Ascending aorta (tissue), 2 donors: ENCODE data around the gene GREM2. TPM values are rescaled to one million over a fixed set of nuclear protein-coding genes. Genes with fewer than 3 reads are reported as not detected.

Source experiments
- DNase-seq, 2 donors: peaks; one replicate each; pipeline ENCODE4 v3.0.0-alpha.2; 2019; ENCODE audit warnings: low spot score in 2 of 2
- H3K27ac ChIP-seq, 2 donors: fragments of 200-600 bp; sonication (generic); one replicate each; pipeline ENCODE4 v1.5.1; 2016 to 2017; ENCODE audit warnings: mild to moderate bottlenecking in 1 of 2
- H3K27me3 ChIP-seq: fragments of 200-600 bp; sonication (generic); one replicate; pipeline ENCODE4 v1.5.1; 2017
- H3K36me3 ChIP-seq, 2 donors: fragments of 200-600 bp; sonication (generic); one replicate each; pipeline ENCODE4 v1.5.1; 2016
- H3K4me1 ChIP-seq, 2 donors: fragments of 200-600 bp; sonication (generic); one replicate each; pipeline ENCODE4 v1.5.1; 2016 to 2017; ENCODE audit warnings: mild to moderate bottlenecking in 1 of 2
- H3K4me3 ChIP-seq, 2 donors: fragments of 200-600 bp; sonication (generic); one replicate each; pipeline ENCODE4 v1.5.1; 2016 to 2017; ENCODE audit warnings: mild to moderate bottlenecking in 1 of 2
- H3K9me3 ChIP-seq, 2 donors: fragments of 200-600 bp; sonication (generic); one replicate each; pipeline ENCODE4 v1.5.1; 2016
- intact Hi-C: fragments of 100-400 bp; cut with DNase I; formaldehyde crosslinking; loops from one replicate; pipeline ENCODE4 v1.15.1; 2023
- total RNA-seq: library from RNA; depleted of rRNA; stranded (reverse); fragments of >200 nt; gene quantifications from one replicate; pipeline ENCODE4 v1.1.0, GENCODE V29; 2016
- TF ChIP-seq, protein P1 (sequence below), 3 experiments: fragments of 200-600 bp in 2 of 3; fragments of 450-650 bp in 1 of 3; sonication (generic) in 2 of 3; IDR thresholded peaks; one replicate each; pipeline ENCODE4 v1.5.1; 2016 to 2019; ENCODE audit warnings: antibody characterized with exemption in 3 of 3, mild to moderate bottlenecking in 1 of 3, moderate library complexity in 1 of 3

Gene GREM2
- total RNA-seq, 1 donor from 2014 or later: not detected

DNA sequence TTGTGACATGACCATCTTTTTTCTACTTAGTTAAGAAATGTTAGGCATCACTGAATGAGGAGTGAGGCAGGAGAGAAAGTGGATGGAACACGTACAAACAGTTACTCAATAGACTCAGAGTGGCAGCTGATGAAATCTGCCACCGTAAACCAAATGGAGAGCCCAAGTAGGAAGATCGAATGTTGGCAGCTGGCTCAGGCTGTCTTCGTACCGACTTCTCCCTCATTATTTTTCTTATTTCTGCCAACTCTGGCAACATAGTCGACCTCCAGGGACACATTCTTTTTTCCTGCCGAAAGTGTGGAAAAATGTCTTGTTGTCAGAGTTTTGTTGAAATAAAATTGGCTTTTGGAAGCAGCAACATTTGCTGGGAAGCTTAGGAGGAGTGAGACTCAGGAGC is 143.3 kb downstream of the GREM2 start:
- Histone ChIP-seq H3K36me3 (no peaks in the 10 kb centered on the region), H3K4me1 (no peaks in the 10 kb centered on the region), H3K27me3 (no peaks in the 10 kb centered on the region), H3K27ac (no peak overlapping the region), H3K9me3 (no peaks in the 10 kb centered on the region), H3K4me3 (no peak overlapping the region)
- TF ChIP-seq, protein P1, sequence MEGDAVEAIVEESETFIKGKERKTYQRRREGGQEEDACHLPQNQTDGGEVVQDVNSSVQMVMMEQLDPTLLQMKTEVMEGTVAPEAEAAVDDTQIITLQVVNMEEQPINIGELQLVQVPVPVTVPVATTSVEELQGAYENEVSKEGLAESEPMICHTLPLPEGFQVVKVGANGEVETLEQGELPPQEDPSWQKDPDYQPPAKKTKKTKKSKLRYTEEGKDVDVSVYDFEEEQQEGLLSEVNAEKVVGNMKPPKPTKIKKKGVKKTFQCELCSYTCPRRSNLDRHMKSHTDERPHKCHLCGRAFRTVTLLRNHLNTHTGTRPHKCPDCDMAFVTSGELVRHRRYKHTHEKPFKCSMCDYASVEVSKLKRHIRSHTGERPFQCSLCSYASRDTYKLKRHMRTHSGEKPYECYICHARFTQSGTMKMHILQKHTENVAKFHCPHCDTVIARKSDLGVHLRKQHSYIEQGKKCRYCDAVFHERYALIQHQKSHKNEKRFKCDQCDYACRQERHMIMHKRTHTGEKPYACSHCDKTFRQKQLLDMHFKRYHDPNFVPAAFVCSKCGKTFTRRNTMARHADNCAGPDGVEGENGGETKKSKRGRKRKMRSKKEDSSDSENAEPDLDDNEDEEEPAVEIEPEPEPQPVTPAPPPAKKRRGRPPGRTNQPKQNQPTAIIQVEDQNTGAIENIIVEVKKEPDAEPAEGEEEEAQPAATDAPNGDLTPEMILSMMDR (IDR thresholded peaks at IDR 0.05): no peak
- DNase-seq: no peak
- intact Hi-C loops: no loop called here

DNA sequence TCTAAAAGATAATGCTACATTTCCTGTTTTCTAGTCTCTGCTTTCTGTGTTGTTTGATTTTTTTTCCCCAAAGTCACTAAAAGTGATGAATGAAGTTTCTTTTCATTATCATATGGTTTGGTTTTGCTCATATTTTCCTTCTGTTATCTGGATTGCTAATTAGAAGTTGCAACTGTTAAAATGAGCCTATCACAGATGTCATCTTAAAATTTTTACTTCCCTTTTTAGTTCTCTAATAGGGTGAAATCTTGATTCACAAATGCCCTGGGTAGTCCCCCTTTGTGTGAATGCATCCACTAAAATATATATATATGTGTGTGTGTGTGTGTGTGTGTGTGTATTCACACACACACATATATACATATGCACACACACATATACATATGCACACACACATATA is 144.1 kb downstream of the GREM2 start:
- Histone ChIP-seq H3K4me1 (no peaks in the 10 kb centered on the region), H3K4me3 (no peak overlapping the region), H3K9me3 (no peaks in the 10 kb centered on the region), H3K27ac (no peak overlapping the region), H3K36me3 (no peaks in the 10 kb centered on the region), H3K27me3 (no peaks in the 10 kb centered on the region)
- intact Hi-C loops: no loop called here
- TF ChIP-seq, protein P1 (IDR thresholded peaks at IDR 0.05): no peak
- DNase-seq: no peak

DNA sequence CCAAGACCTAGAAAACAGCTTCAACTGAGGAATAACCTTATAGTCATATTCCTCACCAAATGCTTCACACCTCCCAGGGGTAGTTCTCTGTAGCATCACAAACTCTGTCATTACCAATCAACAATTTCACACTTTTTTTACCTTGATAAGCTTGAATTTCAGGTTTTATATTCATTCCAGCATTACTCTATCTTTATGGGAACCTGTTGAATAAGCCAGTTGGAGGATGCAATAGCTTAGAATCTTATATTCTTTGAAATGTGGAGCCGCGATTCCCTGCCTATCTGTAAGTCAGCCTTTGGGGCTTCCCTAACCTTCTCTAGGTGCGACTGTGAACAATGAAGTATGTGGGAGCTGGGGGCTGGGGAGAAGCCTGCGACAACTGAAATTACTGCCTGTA is 145.4 kb downstream of the GREM2 start:
- intact Hi-C loops: no loop called here
- TF ChIP-seq, protein P1 (IDR thresholded peaks at IDR 0.05): no peak
- H3K4me3 ChIP-seq: no peak overlapping the region
- no peaks in the 10 kb centered on the region for H3K36me3 ChIP-seq
- no peak for DNase-seq
- H3K9me3 ChIP-seq: no peaks in the 10 kb centered on the region
- H3K4me1 ChIP-seq: no peaks in the 10 kb centered on the region
- no peak overlapping the region for H3K27ac ChIP-seq
- H3K27me3 ChIP-seq: no peaks in the 10 kb centered on the region

DNA sequence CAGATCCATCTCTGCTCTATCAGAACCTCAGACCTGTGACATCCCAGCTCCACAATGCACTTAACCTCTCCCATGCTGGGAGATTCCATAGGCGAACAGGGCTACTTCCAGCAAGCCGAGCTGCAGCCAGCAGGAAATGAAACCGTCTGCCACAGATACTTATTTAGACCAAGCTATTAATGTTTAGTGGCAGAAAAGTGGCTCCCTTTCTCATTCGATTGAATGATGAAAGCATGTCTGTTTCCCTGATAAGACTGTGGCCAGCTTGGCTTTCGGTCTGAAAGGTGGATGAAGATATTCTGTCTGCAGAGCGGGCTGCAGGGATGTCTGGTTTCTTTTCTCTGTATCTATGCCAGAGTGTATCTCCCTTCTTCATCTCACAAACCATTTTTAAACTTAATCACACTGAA is 146.4 kb downstream of the GREM2 start:
- no peaks in the 10 kb centered on the region for H3K9me3 ChIP-seq
- intact Hi-C loops: no loop called here
- H3K4me1 ChIP-seq: no peaks in the 10 kb centered on the region
- no peak overlapping the region for H3K27ac ChIP-seq
- TF ChIP-seq, protein P1 (IDR thresholded peaks at IDR 0.05): no peak
- no peaks in the 10 kb centered on the region for H3K36me3 ChIP-seq
- no peak for DNase-seq
- H3K27me3 ChIP-seq: no peaks in the 10 kb centered on the region
- no peak overlapping the region for H3K4me3 ChIP-seq

DNA sequence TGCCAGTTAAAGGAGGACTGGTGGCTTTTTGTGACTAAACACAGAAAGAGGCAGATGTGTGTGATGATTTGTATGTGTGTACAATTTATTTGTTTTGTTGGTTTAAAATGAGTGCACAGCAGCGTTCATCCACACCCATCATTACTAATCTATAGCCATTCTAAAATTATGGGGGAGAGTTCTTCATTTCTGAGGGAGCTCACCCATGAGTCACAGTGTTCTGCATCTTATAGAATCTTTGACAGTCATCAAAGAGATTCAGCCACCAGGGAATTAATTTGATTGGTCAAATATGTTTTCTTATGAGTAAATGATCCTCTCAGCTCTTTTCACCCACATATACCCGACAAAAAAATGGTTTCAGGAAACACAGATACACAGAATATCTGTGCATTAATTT is 147.9 kb downstream of the GREM2 start:
- no peak for DNase-seq

More for the DNA sequence above, 147.9 kb downstream of the GREM2 start:
- H3K27me3 ChIP-seq: no peaks in the 10 kb centered on the region
- no peak overlapping the region for H3K4me3 ChIP-seq
- no peak overlapping the region for H3K27ac ChIP-seq
- no peaks in the 10 kb centered on the region for H3K4me1 ChIP-seq
- H3K9me3 ChIP-seq: no peaks in the 10 kb centered on the region
- no peaks in the 10 kb centered on the region for H3K36me3 ChIP-seq
- TF ChIP-seq, protein P1 (IDR thresholded peaks at IDR 0.05): no peak
- intact Hi-C loops: no loop called here
